PC-9 (cell line): ENCODE results near the gene PACSIN1.

Experiments
- EZH2 ChIP-seq: fragments of 200-600 bp; sonication (generic); IDR thresholded peaks from 2 replicates; pipeline ENCODE4 v1.8.0; 2017; ENCODE audit warnings: antibody characterized with exemption, low read depth
- TF ChIP-seq, protein P1 (sequence below): fragments of 200-600 bp; sonication (generic); conservative IDR thresholded peaks from 2 replicates; pipeline ENCODE4 v1.6.1; 2017; ENCODE audit warnings: mixed run types, antibody characterized with exemption, mild to moderate bottlenecking, moderate library complexity

DNA sequence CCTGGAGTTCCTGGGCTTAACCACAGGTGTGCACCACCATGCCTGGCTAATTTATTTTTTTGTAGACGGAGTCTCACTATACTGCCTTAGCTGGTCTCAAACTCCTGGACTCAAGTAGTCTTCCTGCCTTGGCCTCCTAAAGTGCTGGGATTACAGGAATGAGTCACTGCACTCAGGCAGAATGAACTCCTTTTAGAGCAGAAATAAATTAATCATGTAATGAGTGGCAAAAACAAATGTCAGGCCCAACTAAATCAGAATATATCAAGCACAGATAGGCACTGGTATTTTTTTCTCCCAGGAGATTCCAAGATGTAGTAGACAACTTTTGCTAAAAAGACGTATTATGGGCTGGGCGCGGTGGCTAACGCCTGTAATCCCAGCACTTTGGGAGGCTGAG, 42.6 kb upstream of the PACSIN1 start:
- TF ChIP-seq, protein P1, sequence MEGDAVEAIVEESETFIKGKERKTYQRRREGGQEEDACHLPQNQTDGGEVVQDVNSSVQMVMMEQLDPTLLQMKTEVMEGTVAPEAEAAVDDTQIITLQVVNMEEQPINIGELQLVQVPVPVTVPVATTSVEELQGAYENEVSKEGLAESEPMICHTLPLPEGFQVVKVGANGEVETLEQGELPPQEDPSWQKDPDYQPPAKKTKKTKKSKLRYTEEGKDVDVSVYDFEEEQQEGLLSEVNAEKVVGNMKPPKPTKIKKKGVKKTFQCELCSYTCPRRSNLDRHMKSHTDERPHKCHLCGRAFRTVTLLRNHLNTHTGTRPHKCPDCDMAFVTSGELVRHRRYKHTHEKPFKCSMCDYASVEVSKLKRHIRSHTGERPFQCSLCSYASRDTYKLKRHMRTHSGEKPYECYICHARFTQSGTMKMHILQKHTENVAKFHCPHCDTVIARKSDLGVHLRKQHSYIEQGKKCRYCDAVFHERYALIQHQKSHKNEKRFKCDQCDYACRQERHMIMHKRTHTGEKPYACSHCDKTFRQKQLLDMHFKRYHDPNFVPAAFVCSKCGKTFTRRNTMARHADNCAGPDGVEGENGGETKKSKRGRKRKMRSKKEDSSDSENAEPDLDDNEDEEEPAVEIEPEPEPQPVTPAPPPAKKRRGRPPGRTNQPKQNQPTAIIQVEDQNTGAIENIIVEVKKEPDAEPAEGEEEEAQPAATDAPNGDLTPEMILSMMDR, result no peak
- TF ChIP-seq EZH2, result no peak
